Measurements from ENCODE around the gene INTS7.
"Not testable (repeated sequence)": the region's sequence is repeated elsewhere in the genome, so short reads cannot be mapped to it uniquely, and the experiment has no call there.

DNA sequence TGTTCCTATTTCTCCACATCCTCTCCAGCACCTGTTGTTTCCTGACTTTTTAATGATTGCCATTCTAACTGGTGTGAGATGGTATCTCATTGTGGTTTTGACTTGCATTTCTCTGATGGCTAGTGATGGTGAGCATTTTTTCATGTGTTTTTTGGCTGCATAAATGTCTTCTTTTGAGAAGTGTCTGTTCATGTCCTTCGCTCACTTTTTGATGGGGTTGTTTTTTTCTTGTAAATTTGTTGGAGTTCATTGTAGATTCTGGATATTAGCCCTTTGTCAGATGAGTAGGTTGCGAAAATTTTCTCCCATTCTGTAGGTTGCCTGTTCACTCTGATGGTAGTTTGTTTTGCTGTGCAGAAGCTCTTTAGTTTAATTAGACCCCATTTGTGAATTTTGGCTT is 81.3 kb downstream of the INTS7 start:
- TF ChIP-seq, protein P1, sequence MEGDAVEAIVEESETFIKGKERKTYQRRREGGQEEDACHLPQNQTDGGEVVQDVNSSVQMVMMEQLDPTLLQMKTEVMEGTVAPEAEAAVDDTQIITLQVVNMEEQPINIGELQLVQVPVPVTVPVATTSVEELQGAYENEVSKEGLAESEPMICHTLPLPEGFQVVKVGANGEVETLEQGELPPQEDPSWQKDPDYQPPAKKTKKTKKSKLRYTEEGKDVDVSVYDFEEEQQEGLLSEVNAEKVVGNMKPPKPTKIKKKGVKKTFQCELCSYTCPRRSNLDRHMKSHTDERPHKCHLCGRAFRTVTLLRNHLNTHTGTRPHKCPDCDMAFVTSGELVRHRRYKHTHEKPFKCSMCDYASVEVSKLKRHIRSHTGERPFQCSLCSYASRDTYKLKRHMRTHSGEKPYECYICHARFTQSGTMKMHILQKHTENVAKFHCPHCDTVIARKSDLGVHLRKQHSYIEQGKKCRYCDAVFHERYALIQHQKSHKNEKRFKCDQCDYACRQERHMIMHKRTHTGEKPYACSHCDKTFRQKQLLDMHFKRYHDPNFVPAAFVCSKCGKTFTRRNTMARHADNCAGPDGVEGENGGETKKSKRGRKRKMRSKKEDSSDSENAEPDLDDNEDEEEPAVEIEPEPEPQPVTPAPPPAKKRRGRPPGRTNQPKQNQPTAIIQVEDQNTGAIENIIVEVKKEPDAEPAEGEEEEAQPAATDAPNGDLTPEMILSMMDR (IDR thresholded peaks at IDR 0.05 in 2 of 3, conservative IDR thresholded peaks at IDR 0.05 in 1 of 3; ENCODE audit: insufficient read depth in 2 of 3, low read depth in 1 of 3, low read length in 3 of 3), result not testable (repeated sequence)
- TF ChIP-seq EP300 (IDR thresholded peaks at IDR 0.05; ENCODE audit: low read length); SREBF2 (CRISPR knock-in tag; IDR thresholded peaks at IDR 0.05); ZNF408 (CRISPR knock-in tag; IDR thresholded peaks at IDR 0.05; ENCODE audit: low read depth); U2AF1 (optimal IDR thresholded peaks at IDR 0.05; ENCODE audit: low read depth, low read length); CHD2 (IDR thresholded peaks at IDR 0.05; ENCODE audit: low read depth, low read length); POLR2AphosphoS2 (IDR thresholded peaks at IDR 0.05; ENCODE audit: low read length): not testable (repeated sequence)

All from K562 (cell line).